Measurements from ENCODE around the gene MXD3.
"Not testable (repeated sequence)": the region's sequence is repeated elsewhere in the genome, so short reads cannot be mapped to it uniquely, and the experiment has no call there.

The MXD3 gene

GRCh38 chr5:177343777-177344176 is 32.1 kb upstream of the MXD3 start:
- DNase-seq (ENCODE audit: low read depth), result no peak

- DNase-seq (ENCODE audit: low read depth), result not testable (repeated sequence)
Observed at GRCh38 chr5:177343000-177343399, 31.3 kb upstream of the MXD3 start.

GRCh38 chr5:177339107-177339638 is 27.5 kb upstream of the MXD3 start:
- no peak for DNase-seq (ENCODE audit: low read depth)

- no peak for DNase-seq (ENCODE audit: low read depth)
Observed at GRCh38 chr5:177338251-177339106, 26.8 kb upstream of the MXD3 start.

GRCh38 chr5:177336603-177337494 is 25.2 kb upstream of the MXD3 start:
- no peak for DNase-seq (ENCODE audit: low read depth)

- DNase-seq (ENCODE audit: low read depth), result no peak
Observed at GRCh38 chr5:177336112-177336511, 24.4 kb upstream of the MXD3 start.

GRCh38 chr5:177335701-177336065 is 24.0 kb upstream of the MXD3 start:
- DNase-seq (ENCODE audit: low read depth), result no peak

GRCh38 chr5:177334781-177335700 is 23.3 kb upstream of the MXD3 start:
- no peak for DNase-seq (ENCODE audit: low read depth)

GRCh38 chr5:177334155-177334551 is 22.5 kb upstream of the MXD3 start:
- DNase-seq (ENCODE audit: low read depth), result no peak

- DNase-seq (ENCODE audit: low read depth), result no peak
Observed at GRCh38 chr5:177333420-177334154, 21.9 kb upstream of the MXD3 start.

GRCh38 chr5:177332896-177333260 is 21.2 kb upstream of the MXD3 start:
- DNase-seq (ENCODE audit: low read depth), result no peak

GRCh38 chr5:177332031-177332895 is 20.6 kb upstream of the MXD3 start:
- no peak for DNase-seq (ENCODE audit: low read depth)

- DNase-seq (ENCODE audit: low read depth), result no peak
Observed at GRCh38 chr5:177330991-177331842, 19.5 kb upstream of the MXD3 start.

- DNase-seq (ENCODE audit: low read depth), result no peak
Observed at GRCh38 chr5:177329883-177330282, 18.2 kb upstream of the MXD3 start.

- DNase-seq (ENCODE audit: low read depth), result no peak
Observed at GRCh38 chr5:177328545-177329231, 17.0 kb upstream of the MXD3 start.

GRCh38 chr5:177327539-177328522 is 16.1 kb upstream of the MXD3 start:
- DNase-seq (ENCODE audit: low read depth), result no peak

- no peak for DNase-seq (ENCODE audit: low read depth)
Observed at GRCh38 chr5:177325868-177326381, 14.2 kb upstream of the MXD3 start.
